Natural killer cell (primary cell): Measurements from ENCODE around the gene DSCAML1. TPM values are rescaled to one million over a fixed set of nuclear protein-coding genes. Genes with fewer than 3 reads are reported as not detected.
A peak's percentile ranks its signal among the peaks of the same experiment; 100 is the strongest.

Experiments used
- ATAC-seq, 3 donors: fragments of 150-1000 bp in 2 of 3; fragments of 200-7000 bp in 1 of 3; cut with Tn5 transposase; 1 replicate in 1 of 3; 2 replicates in 2 of 3; pipeline ENCODE4 v1.10.0; 2021; ENCODE audit warnings: mild to moderate bottlenecking in 2 of 3, moderate library complexity in 2 of 3
- DNase-seq, 2 donors: peaks; one replicate each; pipeline versions ENCODE4 v3.0.0 to v3.0.0-alpha.2; 2013 to 2021; ENCODE audit warnings: mixed read lengths in 1 of 2
- H3K27ac ChIP-seq: one replicate; pipeline ENCODE4 v1.5.1; 2013; ENCODE audit warnings: mild to moderate bottlenecking, low read length
- H3K27me3 ChIP-seq: one replicate; pipeline ENCODE4 v1.6.1; 2013; ENCODE audit warnings: low read length; ENCODE audit not compliant: control insufficient read depth, insufficient read depth
- H3K36me3 ChIP-seq: one replicate; pipeline ENCODE4 v1.6.1; 2013; ENCODE audit warnings: low read length; ENCODE audit not compliant: control insufficient read depth, insufficient read depth
- H3K4me1 ChIP-seq: one replicate; pipeline ENCODE4 v1.6.1; 2013; ENCODE audit warnings: low read length; ENCODE audit not compliant: control insufficient read depth, insufficient read depth
- H3K4me3 ChIP-seq: one replicate; pipeline ENCODE4 v1.5.1; 2013; ENCODE audit warnings: low read length
- H3K9me3 ChIP-seq: one replicate; pipeline ENCODE4 v1.6.1; 2013; ENCODE audit warnings: low read length; ENCODE audit not compliant: control insufficient read depth, insufficient read depth
- H3K27ac Mint-ChIP-seq, 2 donors: one replicate each; pipeline ENCODE4 v1.8.0; 2022; ENCODE audit warnings: mild to moderate bottlenecking in 2 of 2, mixed read lengths in 2 of 2, moderate library complexity in 1 of 2
- H3K27me3 Mint-ChIP-seq, 2 donors: one replicate each; pipeline ENCODE4 v1.8.0; 2022; ENCODE audit warnings: low read depth in 2 of 2, mixed read lengths in 2 of 2
- H3K36me3 Mint-ChIP-seq: one replicate; pipeline ENCODE4 v1.8.0; 2022; ENCODE audit warnings: mixed read lengths
- H3K4me1 Mint-ChIP-seq, 2 donors: one replicate each; pipeline ENCODE4 v1.8.0; 2022; ENCODE audit warnings: mixed read lengths in 2 of 2
- H3K4me3 Mint-ChIP-seq: one replicate; pipeline ENCODE4 v1.8.0; 2022; ENCODE audit warnings: mild to moderate bottlenecking, moderate library complexity, mixed read lengths
- H3K9me3 Mint-ChIP-seq, 2 donors: one replicate each; pipeline ENCODE4 v1.8.0; 2022; ENCODE audit warnings: mixed read lengths in 2 of 2
- CTCF ChIP-seq: fragments of 200-600 bp; IDR thresholded peaks from one replicate; pipeline ENCODE4 v1.8.0; 2022; ENCODE audit warnings: antibody characterized with exemption
- WGBS: methylation state at CpG from one replicate; pipeline ENCODE4 v1.1.7; 2013; ENCODE audit warnings: missing lambda C conversion rate; ENCODE audit not compliant: insufficient coverage; 5-methylcytosine and 5-hydroxymethylcytosine counted together
- intact Hi-C: fragments of 100-400 bp; cut with micrococcal nuclease; formaldehyde crosslinking; loops from one replicate; pipeline ENCODE4 v1.14.2; 2022
- total RNA-seq, 4 donors: library from RNA; stranded (reverse); fragments of 120-200 nt in 1 of 4; gene quantifications; one replicate each; pipeline versions ENCODE4 v1.2.3 to v1.2.4, GENCODE V29; 2013 to 2022

Gene DSCAML1
- total RNA-seq, 3 donors from 2014 or later (not counting 1 experiment from before 2014, with no cell fraction given) = 0.66 TPM; not detected in 2

- peaks cover 50% of the 10 kb centered on the region for H3K4me1 ChIP-seq
- Mint-ChIP-seq H3K36me3 (no peaks in the 10 kb centered on the region), H3K27ac (no peak overlapping the region), H3K27me3 (peaks cover 0 to 14% of the 10 kb centered on the region in 2 donors), H3K4me1 (peaks cover 14 to 46% of the 10 kb centered on the region in 2 donors), H3K9me3 (no peaks in the 10 kb centered on the region), H3K4me3 (no peak overlapping the region)
- H3K9me3 ChIP-seq = no peaks in the 10 kb centered on the region
- no peak overlapping the region for H3K27ac ChIP-seq
- H3K4me3 ChIP-seq = no peak overlapping the region
- DNase-seq = no peak
- ATAC-seq = no peak
- 72% methylated on average over 7 of the region's 7 CpGs for WGBS
- intact Hi-C loops = no loop called here
- H3K27me3 ChIP-seq = no peaks in the 10 kb centered on the region
- TF ChIP-seq CTCF = no peak
- H3K36me3 ChIP-seq = no peaks in the 10 kb centered on the region
Observed at GRCh38 chr11:117833401-117833891, 36.4 kb upstream of the DSCAML1 start.

DNA sequence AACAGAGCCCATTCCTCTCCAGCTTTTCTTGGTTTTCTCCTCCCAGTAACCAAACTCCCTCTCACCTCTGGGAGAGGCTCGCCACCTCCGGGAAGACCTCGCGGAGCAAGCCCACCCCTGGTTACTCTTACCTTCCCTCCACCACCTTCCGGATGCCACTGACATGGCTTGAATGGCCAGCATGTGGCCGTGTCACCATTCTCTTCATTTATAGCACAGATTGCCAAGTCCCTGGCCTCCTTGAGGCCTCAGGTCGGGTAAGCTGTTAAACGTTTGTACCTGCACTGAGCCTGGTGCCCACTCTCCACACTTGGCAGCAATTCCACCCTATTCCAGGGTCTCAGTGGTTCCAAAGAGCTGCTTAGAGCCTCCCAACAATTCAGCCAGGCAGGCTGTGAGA, 35.5 kb upstream of the DSCAML1 start:
- no peak for TF ChIP-seq CTCF
- H3K36me3 Mint-ChIP-seq = no peaks in the 10 kb centered on the region
- no peak overlapping the region for H3K4me3 Mint-ChIP-seq
- peaks cover 0 to 14% of the 10 kb centered on the region in 2 donors for H3K27me3 Mint-ChIP-seq
- H3K27ac ChIP-seq = no peak overlapping the region
- no peaks in the 10 kb centered on the region for H3K27me3 ChIP-seq
- H3K4me1 ChIP-seq = peaks cover 50% of the 10 kb centered on the region
- peak overlapping the region in 1 of 2 donors; percentile 72 for H3K27ac Mint-ChIP-seq
- H3K36me3 ChIP-seq = no peaks in the 10 kb centered on the region
- 91% methylated on average over 8 of the region's 8 CpGs for WGBS
- peaks cover 15 to 48% of the 10 kb centered on the region in 2 donors for H3K4me1 Mint-ChIP-seq
- DNase-seq (peak in 1 of 2 donors; percentile 10), ATAC-seq (no peak)
- no peaks in the 10 kb centered on the region for H3K9me3 ChIP-seq
- no peak overlapping the region for H3K4me3 ChIP-seq
- no peaks in the 10 kb centered on the region for H3K9me3 Mint-ChIP-seq
- intact Hi-C loops = no loop called here

DNA sequence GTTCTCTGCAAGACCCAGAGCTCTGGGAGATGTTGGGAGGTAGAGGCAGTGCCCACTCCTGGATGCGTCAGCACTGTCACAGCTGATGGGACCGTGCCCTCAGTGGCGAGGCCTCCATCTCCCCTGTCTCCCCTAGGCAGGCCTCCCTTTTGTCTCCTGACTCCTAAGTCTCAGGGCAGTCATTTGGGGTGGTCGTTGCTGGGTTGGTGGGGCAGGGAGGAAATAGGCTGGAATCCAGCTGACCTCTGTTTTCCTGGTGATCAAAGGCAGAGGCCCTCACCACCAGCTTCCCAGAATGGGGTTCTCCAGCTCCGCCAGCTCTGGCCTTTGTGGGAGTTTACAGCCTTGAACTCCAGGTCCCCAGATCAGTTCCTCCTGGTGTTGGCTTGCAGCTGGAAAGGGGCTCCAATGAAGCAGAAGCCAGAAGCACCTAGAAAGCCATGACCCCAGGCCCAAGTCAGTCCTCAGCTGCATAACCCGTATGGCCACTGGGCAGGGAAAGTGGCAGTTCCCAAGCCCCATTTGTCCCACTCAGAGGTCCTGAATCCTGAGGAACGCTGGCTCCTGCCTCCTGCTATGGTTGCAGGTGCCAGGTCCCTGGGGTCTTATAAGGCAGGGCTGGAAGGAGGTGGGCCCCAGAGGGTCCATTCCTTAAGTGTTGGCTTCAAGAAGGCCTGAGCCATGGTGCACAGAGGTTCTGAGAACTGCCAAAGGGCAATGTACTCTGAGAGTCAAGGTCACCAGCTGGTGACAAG, 34.8 kb upstream of the DSCAML1 start:
- WGBS = 89% methylated on average over 7 of the region's 7 CpGs
- ATAC-seq = no peak
- H3K27ac Mint-ChIP-seq = peak overlapping the region in 1 of 2 donors; percentile 72
- no peak for DNase-seq
- no peaks in the 10 kb centered on the region for H3K27me3 ChIP-seq
- H3K4me3 Mint-ChIP-seq = no peak overlapping the region
- H3K4me3 ChIP-seq = no peak overlapping the region
- H3K27me3 Mint-ChIP-seq = peaks cover 0 to 14% of the 10 kb centered on the region in 2 donors
- H3K9me3 Mint-ChIP-seq = no peaks in the 10 kb centered on the region
- H3K27ac ChIP-seq = no peak overlapping the region
- intact Hi-C loops = no loop called here
- H3K4me1 Mint-ChIP-seq = peaks cover 10 to 43% of the 10 kb centered on the region in 2 donors
- no peaks in the 10 kb centered on the region for H3K36me3 ChIP-seq
- H3K36me3 Mint-ChIP-seq = no peaks in the 10 kb centered on the region
- TF ChIP-seq CTCF = no peak
- H3K9me3 ChIP-seq = no peaks in the 10 kb centered on the region
- H3K4me1 ChIP-seq = peaks cover 46% of the 10 kb centered on the region
